Activated T-cell treated with anti-CD3 and anti-CD28 coated beads, Interleukin-2, amount 50 U/mL, for 48 hours (primary cell): Measurements from ENCODE around the gene CES2.
A peak's percentile ranks its signal among the peaks of the same experiment; 100 is the strongest.
"Not testable (repeated sequence)": the region's sequence is repeated elsewhere in the genome, so short reads cannot be mapped to it uniquely, and the experiment has no call there.

Experiments used
- DNase-seq, 2 experiments: peaks; one replicate each; pipeline ENCODE4 v3.0.0-alpha.2; 2020

CES2 gene

GRCh38 chr16:66954097-66954659 lies 18.9 kb downstream of the CES2 start:
- peak; percentile 89 to 91 for DNase-seq

DNA sequence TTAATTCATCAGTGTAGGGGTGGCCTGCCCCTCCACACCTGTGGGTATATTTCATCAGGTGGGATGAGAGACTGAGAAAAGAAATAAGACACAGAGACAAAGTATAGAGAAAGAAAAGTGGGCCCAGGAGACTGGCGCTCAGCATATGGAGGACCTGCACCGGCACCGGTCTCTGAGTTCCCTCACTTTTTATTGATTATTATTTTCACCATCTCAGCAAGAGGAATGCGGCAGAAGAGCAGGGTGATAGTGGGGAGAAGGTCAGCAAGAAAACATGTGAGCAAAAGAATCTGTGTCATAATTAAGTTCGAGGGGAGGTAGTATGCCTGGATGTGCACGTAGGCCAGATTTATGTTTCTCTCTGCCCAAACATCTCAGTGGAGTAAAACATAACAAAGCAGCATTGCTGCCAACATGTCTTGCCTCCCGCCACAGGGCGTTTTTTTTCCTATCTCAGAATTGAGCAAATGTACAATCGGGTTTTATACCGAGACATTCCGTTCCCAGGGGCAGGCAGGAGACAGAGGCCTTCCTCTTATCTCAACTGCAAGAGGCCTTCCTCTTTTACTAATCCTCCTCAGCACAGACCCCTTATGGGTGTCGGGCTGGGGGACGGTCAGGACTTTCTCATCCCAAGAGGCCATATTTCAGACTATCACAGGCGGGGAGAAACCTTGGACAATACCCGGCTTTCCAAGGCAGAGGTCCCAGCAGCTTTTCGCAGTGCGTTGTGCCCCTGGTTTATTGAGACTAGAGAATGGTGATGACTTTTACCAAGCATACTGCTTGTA lies 20.2 kb downstream of the CES2 start:
- DNase-seq: not testable (repeated sequence)

GRCh38 chr16:66956154-66956457 lies 20.8 kb downstream of the CES2 start:
- DNase-seq: not testable (repeated sequence)

DNA sequence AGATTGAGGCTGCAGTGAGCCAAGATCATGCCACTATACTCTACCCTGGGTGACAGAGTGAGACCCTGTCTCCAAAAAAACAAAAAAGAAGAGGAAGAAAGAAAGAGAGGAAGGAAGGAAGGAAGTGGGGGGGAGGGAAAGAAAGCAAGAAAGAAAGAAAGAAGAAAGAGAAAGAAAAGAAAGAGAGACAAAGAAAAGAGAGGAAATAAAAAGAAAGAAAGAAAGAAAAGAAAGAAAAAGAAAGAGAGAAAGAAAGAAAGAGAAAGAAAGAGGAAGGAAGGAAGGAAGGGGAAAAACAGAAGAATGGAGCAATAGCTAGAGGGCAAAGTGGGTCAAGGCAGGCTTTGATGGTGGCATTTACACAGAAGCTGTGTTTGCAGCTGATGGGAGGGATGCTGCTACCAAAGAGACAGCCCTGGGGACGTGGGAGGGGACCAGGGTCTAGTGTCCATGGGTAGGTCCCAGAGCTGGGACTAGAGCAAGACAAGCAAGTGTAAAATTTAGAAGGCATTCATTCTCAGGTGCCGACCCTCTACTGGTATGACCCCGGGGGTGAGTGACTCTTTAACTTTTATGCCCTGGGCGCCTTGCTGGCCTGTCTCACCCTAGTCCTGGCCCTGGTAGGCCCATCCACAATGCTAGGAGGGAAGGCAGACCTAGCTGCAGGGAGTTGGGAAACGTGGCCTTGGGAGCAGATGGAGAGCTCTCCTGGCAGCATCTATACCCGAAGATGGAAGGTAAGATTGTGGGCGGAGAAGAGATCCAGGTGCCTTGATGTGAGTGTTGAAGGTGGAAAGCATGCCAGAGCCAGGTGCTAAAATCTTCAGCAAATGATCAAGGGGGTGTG lies 23.8 kb downstream of the CES2 start:
- no peak for DNase-seq

- DNase-seq: no peak
Observed at GRCh38 chr16:66959704-66960161, 24.4 kb downstream of the CES2 start.

DNA sequence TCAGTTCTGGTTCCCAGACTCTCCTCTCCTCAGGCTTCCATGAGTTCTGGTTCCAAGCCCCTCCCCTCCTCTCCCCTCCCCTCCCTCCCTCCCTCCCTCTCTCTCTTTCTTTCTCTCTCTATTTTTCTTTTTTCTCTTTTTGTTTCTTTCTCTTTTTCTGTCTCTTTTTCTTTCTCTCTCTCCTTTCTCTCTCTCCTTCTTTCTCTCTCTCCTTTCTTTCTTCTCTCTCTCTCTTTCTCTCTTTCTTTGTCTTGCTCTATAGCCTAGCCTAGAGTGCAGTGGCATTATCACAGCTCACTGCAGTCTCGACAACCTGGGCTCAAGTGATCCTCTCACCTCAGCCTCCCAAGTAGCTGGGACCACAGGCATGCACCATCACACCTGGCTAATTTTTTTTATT lies 25.0 kb downstream of the CES2 start:
- no peak for DNase-seq

DNA sequence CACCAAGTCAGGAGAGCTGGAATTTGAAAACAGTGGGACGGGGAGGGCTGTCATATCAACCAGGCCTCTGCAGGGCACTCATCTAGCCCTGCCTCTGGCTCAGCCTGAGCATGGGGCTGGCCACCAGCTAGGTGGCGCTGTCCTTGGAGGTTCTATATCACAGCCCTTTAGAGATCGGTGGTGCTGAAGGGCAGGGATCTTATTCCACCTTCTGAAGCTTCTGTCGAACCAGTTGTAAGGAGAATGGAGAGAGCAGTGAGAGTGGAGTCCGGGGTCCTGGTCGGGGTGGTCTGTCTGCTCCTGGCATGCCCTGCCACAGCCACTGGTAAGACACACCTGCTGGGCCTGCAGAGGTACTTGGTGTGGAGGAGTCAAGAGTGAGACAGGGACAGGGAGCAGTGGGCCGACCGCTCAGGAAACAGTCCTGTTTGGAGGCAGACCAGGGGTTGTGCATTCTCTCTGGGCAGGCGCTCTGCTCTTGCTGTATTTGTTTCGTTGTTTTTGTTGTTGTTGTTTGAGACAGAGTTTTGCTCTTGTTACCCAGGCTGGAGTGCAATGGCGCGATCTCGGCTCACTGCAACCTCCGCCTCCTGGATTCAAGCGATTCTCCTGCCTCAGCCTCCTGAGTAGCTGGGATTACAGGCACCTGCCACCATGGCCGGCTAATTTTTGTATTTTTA lies 25.9 kb downstream of the CES2 start, which contains the start of gene CES3:
TSS of gene CES3 (plus strand) at position 202 of the 680 bp plus-strand sequence. CDS start at position 244, 42 bp downstream.
- DNase-seq: peak; percentile 75 to 82

- no peak for DNase-seq
Observed at GRCh38 chr16:66961914-66962313, 26.6 kb downstream of the CES2 start.

DNA sequence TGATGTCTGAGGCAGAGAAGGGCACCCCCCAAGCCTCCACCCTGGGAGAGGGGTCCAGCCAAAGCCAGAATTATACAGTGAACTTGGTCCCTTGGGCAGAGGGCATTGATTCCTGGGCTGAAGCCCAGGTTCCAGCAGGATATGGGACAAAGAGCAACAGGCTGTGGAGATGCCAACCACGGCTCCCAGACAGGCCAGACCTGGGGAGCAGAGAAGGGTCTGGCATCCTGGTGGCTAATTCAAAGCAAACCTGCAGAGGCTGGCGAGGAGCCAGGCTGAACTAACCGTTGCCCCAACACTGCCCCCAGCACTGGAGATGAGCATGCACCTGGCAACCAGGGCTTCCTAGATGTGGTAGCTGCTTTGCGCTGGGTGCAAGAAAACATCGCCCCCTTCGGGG lies 28.7 kb downstream of the CES2 start:
- DNase-seq: no peak

DNA sequence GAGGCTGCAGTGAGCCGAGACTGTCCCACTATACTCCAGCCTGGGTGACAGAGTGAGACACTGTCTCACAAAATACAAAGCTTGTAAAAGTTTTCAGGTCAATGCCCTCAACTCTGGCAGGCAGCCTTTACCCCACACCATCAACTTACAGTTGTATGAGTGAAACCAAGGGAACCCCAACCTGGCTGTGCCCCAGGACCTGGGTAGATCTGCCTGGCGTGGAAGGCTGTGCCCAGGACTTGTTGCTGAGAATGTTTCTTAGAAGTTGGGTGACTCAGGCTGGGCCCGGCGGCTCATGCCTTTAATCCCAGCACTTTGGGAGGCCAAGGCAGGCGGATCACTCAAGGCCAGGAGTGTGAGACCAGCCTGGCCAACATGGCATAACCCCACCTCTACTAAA lies 33.5 kb downstream of the CES2 start:
- no peak for DNase-seq

DNA sequence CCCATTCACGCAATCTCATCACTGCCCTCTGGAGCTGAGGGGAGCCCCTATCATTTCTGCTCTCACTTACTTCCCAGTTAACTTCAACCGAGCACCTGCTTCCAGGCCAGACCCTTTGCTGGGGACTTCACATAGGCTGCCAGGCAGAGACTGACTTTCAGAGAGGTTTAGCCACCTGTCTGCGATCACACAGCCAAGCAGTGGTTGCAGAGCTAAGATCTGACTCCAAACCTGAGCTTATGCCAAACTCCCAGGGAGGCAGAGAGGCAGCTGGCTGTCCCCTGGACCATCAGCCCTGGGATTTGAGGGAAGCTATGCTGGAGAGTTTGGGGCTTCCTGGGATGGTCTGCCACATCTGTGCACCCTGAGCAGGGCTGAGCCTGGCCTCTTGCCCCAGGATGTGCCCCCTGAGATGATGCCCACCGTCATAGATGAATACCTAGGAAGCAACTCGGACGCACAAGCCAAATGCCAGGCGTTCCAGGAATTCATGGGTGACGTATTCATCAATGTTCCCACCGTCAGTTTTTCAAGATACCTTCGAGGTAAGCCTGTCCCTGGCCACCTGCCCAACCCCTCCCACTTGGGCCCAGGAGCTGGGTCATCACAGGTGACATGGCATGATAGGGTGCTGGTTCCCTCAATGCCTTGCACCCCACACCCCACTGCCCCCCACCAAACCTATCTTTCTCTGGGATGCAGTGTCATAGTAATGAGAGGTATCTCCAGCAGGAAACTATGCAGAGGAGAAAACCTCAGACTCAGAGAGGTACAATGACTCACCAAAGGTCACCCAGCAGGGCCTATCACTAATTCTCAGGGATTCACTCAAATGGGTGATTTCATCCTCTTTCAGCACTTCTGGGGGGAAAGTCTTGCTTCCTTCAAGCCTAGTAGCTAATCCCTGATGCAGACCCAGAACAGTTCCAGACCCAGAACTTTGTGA lies 35.7 kb downstream of the CES2 start:
- no peak for DNase-seq

DNA sequence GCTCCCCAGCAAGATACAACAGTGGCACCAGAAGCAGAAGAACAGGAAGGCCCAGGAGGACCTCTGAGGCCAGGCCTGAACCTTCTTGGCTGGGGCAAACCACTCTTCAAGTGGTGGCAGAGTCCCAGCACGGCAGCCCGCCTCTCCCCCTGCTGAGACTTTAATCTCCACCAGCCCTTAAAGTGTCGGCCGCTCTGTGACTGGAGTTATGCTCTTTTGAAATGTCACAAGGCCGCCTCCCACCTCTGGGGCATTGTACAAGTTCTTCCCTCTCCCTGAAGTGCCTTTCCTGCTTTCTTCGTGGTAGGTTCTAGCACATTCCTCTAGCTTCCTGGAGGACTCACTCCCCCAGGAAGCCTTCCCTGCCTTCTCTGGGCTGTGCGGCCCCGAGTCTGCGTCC lies 37.7 kb downstream of the CES2 start:
- DNase-seq: no peak

DNA sequence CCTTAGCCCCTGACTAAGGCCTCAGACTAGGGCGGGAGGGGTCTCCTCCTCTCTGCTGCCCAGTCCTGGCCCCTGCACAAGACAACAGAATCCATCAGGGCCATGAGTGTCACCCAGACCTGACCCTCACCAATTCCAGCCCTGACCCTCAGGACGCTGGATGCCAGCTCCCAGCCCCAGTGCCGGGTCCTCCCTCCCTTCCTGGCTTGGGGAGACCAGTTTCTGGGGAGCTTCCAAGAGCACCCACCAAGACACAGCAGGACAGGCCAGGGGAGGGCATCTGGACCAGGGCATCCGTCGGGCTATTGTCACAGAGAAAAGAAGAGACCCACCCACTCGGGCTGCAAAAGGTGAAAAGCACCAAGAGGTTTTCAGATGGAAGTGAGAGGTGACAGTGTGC lies 38.4 kb downstream of the CES2 start:
- no peak for DNase-seq

DNA sequence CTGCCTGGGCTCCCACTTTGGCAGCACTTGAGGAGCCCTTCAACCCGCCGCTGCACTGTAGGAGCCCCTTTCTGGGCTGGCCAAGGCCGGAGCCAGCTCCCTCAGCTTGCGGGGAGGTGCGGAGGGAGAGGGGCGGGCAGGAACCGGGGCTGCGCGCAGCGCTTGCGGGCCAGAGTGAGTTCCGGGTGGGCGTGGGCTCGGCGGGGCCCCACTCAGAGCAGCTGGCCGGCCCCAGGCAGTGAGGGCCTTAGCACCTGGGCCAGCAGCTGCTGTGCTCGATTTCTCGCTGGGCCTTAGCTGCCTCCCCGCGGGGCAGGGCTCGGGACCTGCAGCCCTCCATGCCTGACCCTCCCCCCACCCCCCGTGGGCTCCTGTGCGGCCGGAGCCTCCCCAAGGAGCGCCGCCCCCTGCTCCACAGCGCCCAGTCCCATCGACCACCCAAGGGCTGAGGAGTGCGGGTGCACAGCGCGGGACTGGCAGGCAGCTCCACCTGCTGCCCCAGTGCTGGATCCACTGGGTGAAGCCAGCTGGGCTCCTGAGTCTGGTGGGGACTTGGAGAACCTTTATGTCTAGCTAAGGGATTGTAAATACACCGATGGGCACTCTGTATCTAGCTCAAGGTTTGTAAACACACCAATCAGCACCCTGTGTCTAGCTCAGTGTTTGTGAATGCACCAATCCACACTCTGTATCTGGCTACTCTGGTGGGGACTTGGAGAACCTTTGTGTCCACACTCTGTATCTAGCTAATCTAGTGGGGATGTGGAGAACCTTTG lies 39.0 kb downstream of the CES2 start:
- DNase-seq: not testable (repeated sequence)

GRCh38 chr16:66974932-66975246 lies 39.6 kb downstream of the CES2 start:
- peak; percentile 77 to 79 for DNase-seq

- DNase-seq: no peak
Observed at GRCh38 chr16:66975302-66975893, 40.1 kb downstream of the CES2 start.

- no peak for DNase-seq
Observed at GRCh38 chr16:66976746-66977145, 41.4 kb downstream of the CES2 start.

DNA sequence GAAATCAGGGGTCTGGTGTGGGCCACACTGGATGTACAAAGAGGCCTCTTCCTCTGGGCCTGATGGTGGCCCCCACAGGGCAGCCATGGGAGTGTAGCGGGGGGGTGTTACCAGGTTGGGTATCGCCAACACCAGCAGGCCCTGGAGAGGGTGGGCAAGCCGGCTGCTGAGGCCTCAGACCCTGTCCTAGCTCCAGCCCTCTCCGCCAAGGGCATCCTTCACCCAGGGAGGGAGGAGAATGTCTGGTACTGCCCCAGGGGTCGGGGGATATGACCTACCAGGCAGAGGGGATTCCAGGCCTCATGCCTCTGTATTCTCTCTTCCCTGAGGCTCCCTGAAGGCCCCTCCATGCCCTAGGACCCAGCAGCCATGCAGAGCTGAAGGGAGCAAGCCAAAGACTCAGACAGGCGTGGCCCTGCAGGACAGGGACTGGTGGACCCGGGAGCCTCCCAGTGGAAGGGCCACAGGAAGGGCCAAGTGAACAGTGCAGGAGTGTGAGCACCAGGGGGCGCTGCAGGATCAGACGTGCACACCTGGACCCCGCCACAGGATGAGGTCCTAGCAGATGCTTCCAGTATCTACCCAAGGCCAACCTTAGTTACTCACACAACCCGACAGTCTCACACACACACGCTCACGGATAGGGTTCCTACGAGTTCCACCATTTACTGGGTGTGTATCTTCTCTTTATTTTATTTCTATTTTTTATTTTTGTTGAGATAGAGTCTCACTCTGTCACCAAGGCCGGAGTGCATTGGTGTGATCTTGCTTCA lies 42.2 kb downstream of the CES2 start:
- DNase-seq: peak; percentile 95

DNA sequence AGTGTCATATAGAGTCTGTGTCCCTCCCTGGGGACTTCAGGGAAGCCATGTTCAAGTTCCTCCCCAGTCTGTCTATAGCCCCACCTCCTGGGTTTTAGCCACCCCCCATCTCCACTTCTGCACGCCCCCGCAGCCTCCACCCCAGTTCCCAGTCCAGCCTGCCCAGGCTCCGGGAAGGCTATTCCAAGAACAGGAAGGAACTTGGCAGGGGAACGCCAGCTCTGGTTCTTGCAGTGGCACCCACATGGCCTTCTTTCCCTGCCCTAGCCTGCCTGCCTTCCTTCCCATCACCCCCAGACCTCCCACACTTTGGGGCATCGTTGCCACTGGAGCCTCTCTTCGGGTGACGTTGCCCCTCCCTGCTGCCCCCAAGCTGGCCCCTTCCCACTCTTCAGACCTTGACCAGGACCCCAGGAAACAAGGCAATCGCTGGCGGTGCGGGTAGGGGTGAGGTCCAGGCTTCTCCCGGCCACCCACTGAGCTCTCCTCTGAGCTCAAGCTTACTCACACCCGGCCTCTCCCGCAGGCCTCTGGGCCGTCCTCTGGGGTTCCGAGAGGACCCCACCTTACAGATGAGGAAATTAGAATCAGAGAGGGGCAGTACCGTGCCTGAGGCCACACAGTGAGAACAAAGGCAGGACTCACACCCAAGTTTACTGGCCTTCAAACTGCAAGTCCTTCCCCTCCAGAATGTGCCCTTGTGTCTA lies 43.8 kb downstream of the CES2 start:
- DNase-seq: no peak
